Measurements from ENCODE around the gene MBD4. TPM values are rescaled to one million over a fixed set of nuclear protein-coding genes. Genes with fewer than 3 reads are reported as not detected.

The MBD4 gene
- total and polyA plus RNA-seq, 2 donors (not counting 1 experiment from before 2014, with no cell fraction given) = 95.7 to 140 TPM

GRCh38 chr3:129474984-129475804 is 35.4 kb upstream of the MBD4 start:
- WGBS (ENCODE audit: insufficient coverage) = 95% methylated on average over 7 of the region's 10 CpGs
- Histone ChIP-seq H3K4me1 (ENCODE audit: control insufficient read depth in 2 of 2, insufficient read depth in 2 of 2, low read length in 2 of 2) (no peaks in the 10 kb centered on the region), H2AFZ (ENCODE audit: insufficient read depth, low read depth, low read length, poor library complexity, severe bottlenecking) (no peak overlapping the region), H4K20me1 (ENCODE audit: control insufficient read depth, insufficient read depth, low read length, poor library complexity, severe bottlenecking) (no peaks in the 10 kb centered on the region), H3K27me3 (replicated peaks in 1 of 4; ENCODE audit: control extremely low read depth in 1 of 4, control insufficient read depth in 3 of 4, insufficient read depth in 4 of 4, low read length in 3 of 4) (no peaks in the 10 kb centered on the region), H3K9ac (ENCODE audit: low read length) (no peak overlapping the region), H3K36me3 (replicated peaks in 1 of 2; ENCODE audit: control extremely low read depth in 1 of 2, control insufficient read depth in 1 of 2, extremely low read depth in 1 of 2, insufficient read depth in 2 of 2, low read length in 1 of 2) (peaks cover 0 to 4% of the 10 kb centered on the region in 2 experiments), H3K27ac (ENCODE audit: low read length in 2 of 2) (no peak overlapping the region), H3K9me3 (ENCODE audit: control extremely low read depth in 1 of 3, control insufficient read depth in 2 of 3, insufficient read depth in 1 of 3, low read length in 2 of 3) (no peaks in the 10 kb centered on the region), H3K4me3 (ENCODE audit: control extremely low read depth in 1 of 5, extremely low read depth in 1 of 5, insufficient read depth in 1 of 5, low read depth in 2 of 5, low read length in 4 of 5) (no peak overlapping the region), H3K4me2 (replicated peaks; ENCODE audit: low read depth, low read length, poor library complexity, severe bottlenecking) (no peak overlapping the region), H3K79me2 (ENCODE audit: control insufficient read depth, insufficient read depth, low read length) (no peaks in the 10 kb centered on the region)
- TF ChIP-seq EZH2 (IDR thresholded peaks at IDR 0.05; ENCODE audit: borderline replicate concordance, insufficient read depth, low read depth, low read length, poor library complexity, severe bottlenecking) (no peak), CTCF (IDR thresholded peaks at IDR 0.05) (no peak)
- ChIA-PET CTCF (no interaction called here), POLR2A (no interaction called here)
- H3K4me1 Mint-ChIP-seq = no peaks in the 10 kb centered on the region
- H3K4me3 Mint-ChIP-seq = no peak overlapping the region
- no peaks in the 10 kb centered on the region for H3K9me3 Mint-ChIP-seq (ENCODE audit: insufficient read depth)
- DNase-seq (no peak), ATAC-seq (ENCODE audit: low read depth) (no peak)
- H3K27ac Mint-ChIP-seq = no peak overlapping the region
- intact Hi-C loops (cut with micrococcal nuclease) = no loop called here
- no peaks in the 10 kb centered on the region for H3K27me3 Mint-ChIP-seq

GRCh38 chr3:129473769-129474152 is 34.0 kb upstream of the MBD4 start:
- 95% methylated on average over 4 of the region's 4 CpGs for WGBS (ENCODE audit: insufficient coverage)
- Mint-ChIP-seq H3K27me3 (no peaks in the 10 kb centered on the region), H3K4me3 (no peak overlapping the region), H3K9me3 (ENCODE audit: insufficient read depth) (no peaks in the 10 kb centered on the region), H3K27ac (no peak overlapping the region), H3K4me1 (no peaks in the 10 kb centered on the region)
- no peaks in the 10 kb centered on the region for H3K79me2 ChIP-seq (ENCODE audit: control insufficient read depth, insufficient read depth, low read length)
- no peak overlapping the region for H3K4me3 ChIP-seq (ENCODE audit: control extremely low read depth in 1 of 5, extremely low read depth in 1 of 5, insufficient read depth in 1 of 5, low read depth in 2 of 5, low read length in 4 of 5)
- H3K4me1 ChIP-seq (ENCODE audit: control insufficient read depth in 2 of 2, insufficient read depth in 2 of 2, low read length in 2 of 2) = no peaks in the 10 kb centered on the region
- no peak overlapping the region for H2AFZ ChIP-seq (ENCODE audit: insufficient read depth, low read depth, low read length, poor library complexity, severe bottlenecking)
- TF ChIP-seq CTCF (IDR thresholded peaks at IDR 0.05) (no peak), EZH2 (IDR thresholded peaks at IDR 0.05; ENCODE audit: borderline replicate concordance, insufficient read depth, low read depth, low read length, poor library complexity, severe bottlenecking) (no peak)
- ChIA-PET CTCF (interaction anchor here (1.1 kb wide), 2 partner anchors 81 to 632 kb away, joined by 3 to 4 read pairs; no protein-coding TSS in a partner anchor), POLR2A (no interaction called here)
- H3K4me2 ChIP-seq (replicated peaks; ENCODE audit: low read depth, low read length, poor library complexity, severe bottlenecking) = no peak overlapping the region
- ATAC-seq (ENCODE audit: low read depth) (no peak), DNase-seq (no peak)
- H3K27me3 ChIP-seq (replicated peaks in 1 of 4; ENCODE audit: control extremely low read depth in 1 of 4, control insufficient read depth in 3 of 4, insufficient read depth in 4 of 4, low read length in 3 of 4) = no peaks in the 10 kb centered on the region
- H3K27ac ChIP-seq (ENCODE audit: low read length in 2 of 2) = no peak overlapping the region
- peaks cover 0 to 4% of the 10 kb centered on the region in 2 experiments for H3K36me3 ChIP-seq (replicated peaks in 1 of 2; ENCODE audit: control extremely low read depth in 1 of 2, control insufficient read depth in 1 of 2, extremely low read depth in 1 of 2, insufficient read depth in 2 of 2, low read length in 1 of 2)
- no peak overlapping the region for H3K9ac ChIP-seq (ENCODE audit: low read length)
- intact Hi-C loops (cut with micrococcal nuclease) = no loop called here
- no peaks in the 10 kb centered on the region for H4K20me1 ChIP-seq (ENCODE audit: control insufficient read depth, insufficient read depth, low read length, poor library complexity, severe bottlenecking)
- no peaks in the 10 kb centered on the region for H3K9me3 ChIP-seq (ENCODE audit: control extremely low read depth in 1 of 3, control insufficient read depth in 2 of 3, insufficient read depth in 1 of 3, low read length in 2 of 3)
